Activated CD4-positive, alpha-beta memory T cell treated with anti-CD3 and anti-CD28 coated beads for 36 hours (primary cell): ENCODE results near the gene XAB2. TPM values are rescaled to one million over a fixed set of nuclear protein-coding genes. Genes with fewer than 3 reads are reported as not detected.
A peak's percentile ranks its signal among the peaks of the same experiment; 100 is the strongest.
"Not testable (repeated sequence)": the region's sequence is repeated elsewhere in the genome, so short reads cannot be mapped to it uniquely, and the experiment has no call there.

Experiments
- CTCF ChIA-PET: fragments of 350-600 bp; sonication (Branson Sonifier 250); formaldehyde crosslinking; loops from one replicate; lab custom pipeline; 2021; ENCODE audit warnings: antibody characterized with exemption, inconsistent platforms; lab: Charles Lee
- POLR2A ChIA-PET: fragments of 350-600 bp; sonication (Branson Sonifier 250); formaldehyde crosslinking; loops from one replicate; lab custom pipeline; 2021; ENCODE audit warnings: antibody characterized with exemption; lab: Charles Lee
- DNase-seq: peaks from one replicate; pipeline ENCODE4 v3.0.0-alpha.2; 2020
- H3K27ac Mint-ChIP-seq: one replicate; pipeline ENCODE4 v1.8.0; 2021; ENCODE audit warnings: mixed read lengths
- H3K27me3 Mint-ChIP-seq: one replicate; pipeline ENCODE4 v1.8.0; 2021; ENCODE audit warnings: mixed read lengths
- H3K36me3 Mint-ChIP-seq: one replicate; pipeline ENCODE4 v1.8.0; 2021; ENCODE audit warnings: mixed read lengths
- H3K4me1 Mint-ChIP-seq: one replicate; pipeline ENCODE4 v1.8.0; 2021; ENCODE audit warnings: low read depth, mixed read lengths
- H3K4me3 Mint-ChIP-seq: one replicate; pipeline ENCODE4 v1.8.0; 2021; ENCODE audit warnings: mild to moderate bottlenecking, mixed read lengths
- H3K9me3 Mint-ChIP-seq: one replicate; pipeline ENCODE4 v1.8.0; 2021; ENCODE audit warnings: mixed read lengths
- intact Hi-C: fragments of 100-400 bp; cut with micrococcal nuclease; formaldehyde crosslinking; loops from one replicate; pipeline ENCODE4 v1.15.1; 2023
- total RNA-seq, 2 experiments: library from RNA; stranded (reverse); gene quantifications; one replicate each; pipeline ENCODE4 v1.2.3, GENCODE V29; 2021

Gene XAB2
- total RNA-seq, 2 experiments from 2014 or later: 50.0 to 52.4 TPM

DNA sequence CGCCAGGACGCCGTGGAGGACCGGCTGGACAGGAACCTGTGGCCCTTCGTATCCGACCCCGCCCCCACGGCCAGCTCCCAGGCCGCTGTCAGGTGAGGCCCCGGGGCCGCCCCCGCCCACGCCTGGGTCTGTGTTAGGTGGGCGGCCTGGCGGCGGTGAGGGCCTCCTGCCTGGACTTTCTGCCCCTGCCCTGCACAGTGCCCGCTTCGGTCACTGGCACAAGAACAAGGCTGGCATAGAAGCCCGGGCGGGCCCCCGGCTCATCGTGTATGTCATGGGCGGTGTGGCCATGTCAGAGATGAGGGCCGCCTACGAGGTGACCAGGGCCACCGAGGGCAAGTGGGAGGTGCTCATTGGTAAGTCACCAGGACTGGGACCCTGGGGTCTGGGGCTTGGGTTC is 17.8 kb upstream of the XAB2 start:
- ChIA-PET POLR2A (no interaction called here), CTCF (no interaction called here)
- H3K9me3 Mint-ChIP-seq: no peaks in the 10 kb centered on the region
- intact Hi-C loops: no loop called here
- no peaks in the 10 kb centered on the region for H3K27me3 Mint-ChIP-seq
- no peak overlapping the region for H3K4me3 Mint-ChIP-seq
- H3K36me3 Mint-ChIP-seq: peaks cover 10% of the 10 kb centered on the region
- no peak for DNase-seq
- H3K27ac Mint-ChIP-seq: no peak overlapping the region
- H3K4me1 Mint-ChIP-seq: peaks cover 3% of the 10 kb centered on the region

DNA sequence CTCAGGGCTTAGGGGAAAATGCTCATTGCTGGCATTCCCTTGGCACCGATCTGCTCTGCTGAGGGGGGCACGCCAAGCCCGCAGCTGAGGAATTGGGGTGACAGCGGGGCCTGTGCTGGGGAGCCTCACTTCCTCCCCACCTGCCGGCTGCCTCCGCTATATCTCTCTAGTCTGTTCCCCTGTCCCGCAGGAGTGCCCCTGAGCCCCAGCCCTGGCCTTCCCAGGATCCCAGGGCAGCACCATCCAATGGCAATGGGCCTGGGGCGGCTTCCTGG is 17.0 kb upstream of the XAB2 start:
- H3K4me3 Mint-ChIP-seq: no peak overlapping the region
- no peaks in the 10 kb centered on the region for H3K27me3 Mint-ChIP-seq
- H3K9me3 Mint-ChIP-seq: no peaks in the 10 kb centered on the region
- ChIA-PET CTCF (no interaction called here), POLR2A (no interaction called here)
- intact Hi-C loops: no loop called here
- no peak overlapping the region for H3K27ac Mint-ChIP-seq
- peaks cover 10% of the 10 kb centered on the region for H3K36me3 Mint-ChIP-seq
- DNase-seq: no peak
- no peaks in the 10 kb centered on the region for H3K4me1 Mint-ChIP-seq

DNA sequence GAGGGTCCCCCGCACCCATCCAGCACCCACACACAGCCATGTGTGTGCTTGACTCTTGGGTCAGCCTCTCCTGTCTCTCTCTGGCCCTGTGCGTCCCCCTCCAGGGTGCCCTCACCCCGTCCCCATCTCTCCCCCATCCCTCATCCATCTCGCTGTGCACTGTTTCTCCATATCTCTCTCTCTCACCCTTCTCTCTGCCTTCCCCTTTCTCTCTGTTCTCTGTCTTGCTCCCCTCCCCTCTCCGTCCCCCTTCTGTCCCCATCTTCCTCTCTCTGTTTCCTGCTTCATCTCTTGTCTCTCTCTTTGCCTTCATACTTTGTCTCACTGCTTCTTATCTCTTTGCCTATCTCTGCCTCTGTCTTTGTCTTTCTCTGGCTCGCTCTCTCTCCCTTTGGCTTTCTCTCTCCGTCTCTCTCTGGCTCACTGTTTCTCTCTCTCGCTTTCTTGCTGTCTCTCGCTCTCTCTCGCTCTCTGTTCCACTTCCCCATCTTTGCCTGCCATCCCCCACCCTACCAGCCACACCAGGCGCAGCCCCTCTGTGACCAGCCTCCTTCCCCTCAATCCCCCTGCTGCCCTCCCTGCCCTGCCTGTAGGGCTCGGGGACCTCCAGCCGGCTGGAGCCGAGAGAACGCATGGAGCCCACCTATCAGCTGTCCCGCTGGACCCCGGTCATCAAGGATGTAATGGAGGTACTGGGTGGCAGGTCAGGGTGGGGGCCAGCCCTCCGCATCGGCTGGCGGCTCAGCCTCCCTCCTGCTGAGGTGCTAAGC is 16.5 kb upstream of the XAB2 start:
- POLR2A ChIA-PET: no interaction called here
- H3K27ac Mint-ChIP-seq: no peak overlapping the region
- H3K27me3 Mint-ChIP-seq: no peaks in the 10 kb centered on the region
- no peaks in the 10 kb centered on the region for H3K9me3 Mint-ChIP-seq
- DNase-seq: no peak
- intact Hi-C loops: no loop called here
- CTCF ChIA-PET: no interaction called here
- no peaks in the 10 kb centered on the region for H3K4me1 Mint-ChIP-seq
- peaks cover 10% of the 10 kb centered on the region for H3K36me3 Mint-ChIP-seq
- H3K4me3 Mint-ChIP-seq: no peak overlapping the region

GRCh38 chr19:7645163-7645562 is 15.8 kb upstream of the XAB2 start:
- no peak overlapping the region for H3K27ac Mint-ChIP-seq
- DNase-seq: no peak
- POLR2A ChIA-PET: no interaction called here
- peaks cover 10% of the 10 kb centered on the region for H3K36me3 Mint-ChIP-seq
- H3K9me3 Mint-ChIP-seq: peaks cover under 1% of the 10 kb centered on the region
- CTCF ChIA-PET: interaction anchor here (1.0 kb wide), 1 partner anchor 36 kb away, joined by 4 read pairs; the partner anchor contains the start of gene TRAPPC5
- H3K4me1 Mint-ChIP-seq: no peaks in the 10 kb centered on the region
- no peaks in the 10 kb centered on the region for H3K27me3 Mint-ChIP-seq
- intact Hi-C loops: no loop called here
- no peak overlapping the region for H3K4me3 Mint-ChIP-seq

- peaks cover 4% of the 10 kb centered on the region for H3K9me3 Mint-ChIP-seq
- H3K36me3 Mint-ChIP-seq: peaks cover 16% of the 10 kb centered on the region
- no peaks in the 10 kb centered on the region for H3K27me3 Mint-ChIP-seq
- no peak for DNase-seq
- no peak overlapping the region for H3K4me3 Mint-ChIP-seq
- intact Hi-C loops: no loop called here
- no peak overlapping the region for H3K27ac Mint-ChIP-seq
- H3K4me1 Mint-ChIP-seq: peaks cover 6% of the 10 kb centered on the region
- ChIA-PET POLR2A (no interaction called here), CTCF (interaction anchor here (1.0 kb wide), 1 partner anchor 36 kb away, joined by 4 read pairs; the partner anchor contains the start of gene TRAPPC5)
Observed at GRCh38 chr19:7644550-7644877, 15.2 kb upstream of the XAB2 start.

DNA sequence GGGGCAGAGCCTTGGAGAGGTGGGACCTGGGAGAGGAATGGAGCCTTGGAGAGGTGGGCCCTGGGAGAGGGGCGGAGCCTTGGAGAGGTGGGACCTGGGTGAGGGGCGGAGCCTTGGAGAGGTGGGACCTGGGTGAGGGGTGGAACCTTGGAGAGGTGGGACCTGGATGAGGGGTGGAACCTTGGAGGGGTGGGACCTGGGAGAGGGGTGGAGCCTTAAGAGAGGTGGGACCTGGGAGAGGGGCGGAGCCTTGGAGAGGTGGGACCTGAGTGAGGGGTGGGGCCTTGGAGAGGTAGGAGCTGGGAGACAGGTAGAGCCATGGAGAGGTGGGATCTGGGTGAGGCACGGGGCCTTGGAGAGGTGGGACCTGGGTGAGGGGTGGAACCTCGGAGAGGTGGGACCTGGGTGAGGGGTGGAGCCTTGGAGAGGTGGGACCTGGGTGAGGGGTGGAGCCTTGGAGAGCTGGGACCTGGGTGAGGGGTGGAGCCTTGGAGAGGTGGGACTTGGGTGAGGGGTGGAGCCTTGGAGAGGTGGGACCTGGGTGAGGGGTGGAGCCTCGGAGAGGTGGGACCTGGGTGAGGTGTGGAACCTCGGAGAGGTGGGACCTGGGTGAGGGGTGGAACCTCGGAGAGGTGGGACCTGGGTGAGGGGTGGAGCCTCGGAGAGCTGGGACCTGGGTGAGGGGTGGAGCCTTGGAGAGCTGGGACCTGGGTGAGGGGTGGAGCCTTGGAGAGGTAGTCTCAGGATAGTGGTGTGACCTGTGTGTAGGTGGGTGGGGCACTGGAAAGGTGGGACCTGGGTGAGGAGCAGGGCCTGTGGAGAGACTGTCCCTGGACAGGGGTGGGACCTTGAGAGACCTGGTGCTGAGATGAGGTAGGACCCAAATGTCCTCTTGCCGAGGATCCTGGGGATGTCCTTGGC is 14.5 kb upstream of the XAB2 start:
- Mint-ChIP-seq H3K4me1 (peaks cover 12% of the 10 kb centered on the region), H3K36me3 (peaks cover 16% of the 10 kb centered on the region)
- H3K27ac Mint-ChIP-seq, H3K9me3 Mint-ChIP-seq, CTCF ChIA-PET, H3K27me3 Mint-ChIP-seq, POLR2A ChIA-PET, H3K4me3 Mint-ChIP-seq, intact Hi-C loops: not testable (repeated sequence)
- peak; percentile 49 for DNase-seq

GRCh38 chr19:7643031-7643415 is 13.7 kb upstream of the XAB2 start:
- Mint-ChIP-seq H3K9me3 (peaks cover 4% of the 10 kb centered on the region), H3K27ac (no peak overlapping the region), H3K27me3 (no peaks in the 10 kb centered on the region), H3K4me1 (peaks cover 17% of the 10 kb centered on the region), H3K36me3 (peaks cover 16% of the 10 kb centered on the region), H3K4me3 (no peak overlapping the region)
- ChIA-PET CTCF (no interaction called here), POLR2A (no interaction called here)
- no peak for DNase-seq
- intact Hi-C loops: no loop called here

DNA sequence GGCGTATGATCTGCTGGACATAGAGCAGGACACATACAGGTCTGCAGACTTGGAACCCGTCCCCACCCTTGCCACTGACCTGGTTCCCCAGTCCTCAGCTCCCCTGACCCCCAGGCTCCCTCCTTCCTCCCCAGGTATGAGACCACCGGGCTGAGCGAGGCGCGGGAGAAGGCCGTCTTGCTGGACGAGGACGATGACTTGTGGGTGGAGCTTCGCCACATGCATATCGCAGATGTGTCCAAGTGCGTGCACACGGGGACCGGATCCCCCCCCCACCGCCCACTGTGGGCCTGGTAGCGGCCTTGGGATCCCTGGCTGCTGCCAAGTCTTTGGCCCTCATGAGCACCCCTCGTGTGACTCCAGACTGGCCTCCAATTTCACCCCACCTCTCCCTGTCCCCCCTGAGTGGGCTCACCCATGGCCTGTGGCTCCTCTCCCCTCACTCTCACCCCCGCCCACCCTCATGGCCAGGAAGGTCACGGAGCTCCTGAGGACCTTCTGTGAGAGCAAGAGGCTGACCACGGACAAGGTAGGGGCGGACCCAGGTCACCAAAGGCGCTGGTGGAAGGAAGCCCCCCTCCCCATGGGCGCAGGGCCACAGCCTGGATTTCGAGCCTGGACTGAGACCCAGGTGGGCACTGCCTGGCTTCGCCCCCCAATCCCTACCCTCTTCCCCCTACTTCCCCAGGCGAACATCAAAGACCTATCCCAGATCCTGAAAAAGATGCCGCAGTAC is 13.1 kb upstream of the XAB2 start:
- POLR2A ChIA-PET: interaction anchor here (1.5 kb wide), 1 partner anchor 13 kb away, joined by 4 read pairs; the partner anchor contains the start of genes PET100 and XAB2

DNA sequence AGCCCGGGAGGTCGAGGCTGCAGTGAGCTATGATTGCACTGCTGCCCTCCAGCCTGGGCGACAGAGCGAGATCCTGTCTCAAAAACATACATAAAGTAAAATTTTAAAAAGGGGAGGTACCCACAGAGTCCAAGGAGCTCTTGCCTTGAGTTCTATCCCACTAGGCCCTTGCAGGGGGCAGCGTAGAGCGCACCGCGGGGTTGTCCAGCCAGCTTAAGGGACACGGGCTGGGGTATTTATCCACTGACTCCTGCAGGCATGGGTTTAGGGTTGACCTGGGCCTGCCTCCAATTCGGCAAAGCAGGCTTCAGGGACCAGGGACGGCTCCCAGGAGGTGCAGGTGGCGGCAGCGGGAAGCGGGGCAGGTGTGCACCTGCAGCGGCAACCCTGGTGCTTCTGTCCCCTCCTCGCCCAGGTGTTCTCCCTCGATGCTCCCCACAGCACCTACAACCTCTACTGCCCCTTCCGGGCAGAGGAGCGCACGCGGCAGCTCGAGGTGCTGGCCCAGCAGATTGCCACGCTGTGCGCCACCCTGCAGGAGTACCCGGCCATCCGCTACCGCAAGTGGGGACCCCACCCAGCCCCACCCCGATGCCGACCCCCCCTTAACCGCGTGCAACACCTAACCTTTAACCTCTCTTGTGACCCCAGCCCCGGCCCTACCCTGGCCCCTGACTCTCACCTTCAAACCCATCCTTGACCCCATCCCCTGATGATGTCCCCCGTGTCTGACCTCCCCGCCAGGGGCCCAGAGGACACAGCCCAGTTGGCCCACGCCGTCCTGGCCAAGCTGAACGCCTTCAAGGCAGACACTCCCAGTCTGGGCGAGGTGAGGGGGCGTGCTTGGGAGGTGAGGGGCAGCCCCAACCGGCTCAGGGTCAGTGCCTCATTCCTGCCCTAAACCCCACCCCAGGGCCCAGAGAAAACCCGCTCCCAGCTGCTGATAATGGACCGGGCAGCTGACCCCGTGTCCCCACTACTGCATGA is 12.2 kb upstream of the XAB2 start:
- no peak overlapping the region for H3K27ac Mint-ChIP-seq
- H3K27me3 Mint-ChIP-seq: no peaks in the 10 kb centered on the region
- ChIA-PET POLR2A (interaction anchor here (1.5 kb wide), 1 partner anchor 12 kb away, joined by 4 read pairs; the partner anchor contains the start of genes PET100 and XAB2), CTCF (interaction anchor here (1.3 to 1.5 kb wide), 2 partner anchors 10 to 39 kb away, joined by 4 to 8 read pairs; partner anchors contain the start of gene TRAPPC5)
- no peak for DNase-seq
- peaks cover 24% of the 10 kb centered on the region for H3K4me1 Mint-ChIP-seq
- H3K4me3 Mint-ChIP-seq: no peak overlapping the region
- H3K9me3 Mint-ChIP-seq: peaks cover 4% of the 10 kb centered on the region
- H3K36me3 Mint-ChIP-seq: peaks cover 14% of the 10 kb centered on the region
- intact Hi-C loops: no loop called here

More for the DNA sequence above, 13.1 kb upstream of the XAB2 start:
- Mint-ChIP-seq H3K4me1 (peaks cover 20% of the 10 kb centered on the region), H3K36me3 (peaks cover 15% of the 10 kb centered on the region), H3K9me3 (peaks cover 4% of the 10 kb centered on the region), H3K27ac (no peak overlapping the region), H3K27me3 (no peaks in the 10 kb centered on the region), H3K4me3 (no peak overlapping the region)
- CTCF ChIA-PET: interaction anchor here (1.3 kb wide), 1 partner anchor 9 kb away, joined by 4 read pairs; no protein-coding TSS in a partner anchor
- no peak for DNase-seq
- intact Hi-C loops: no loop called here

DNA sequence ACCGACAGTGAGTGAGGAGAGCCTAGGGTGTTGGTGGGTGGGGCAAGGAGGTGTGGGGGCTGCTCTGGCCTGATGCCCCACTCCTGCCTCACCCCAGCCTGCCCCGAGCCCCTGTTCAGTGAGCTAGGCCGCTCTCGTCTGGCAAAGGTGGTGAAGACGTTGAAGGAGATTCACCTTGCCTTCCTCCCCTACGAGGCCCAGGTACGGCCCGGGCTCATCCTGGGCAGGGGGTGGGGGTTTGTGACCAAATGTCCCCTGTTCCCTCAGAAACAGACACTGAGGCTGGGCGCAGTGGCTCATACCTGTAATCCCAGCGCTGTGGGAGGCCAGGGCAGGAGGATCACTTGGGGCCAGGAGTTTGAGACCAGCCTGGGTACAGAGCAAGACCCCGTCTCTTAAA is 11.5 kb upstream of the XAB2 start:
- POLR2A ChIA-PET: interaction anchor here (1.5 kb wide), 1 partner anchor 11 kb away, joined by 4 read pairs; the partner anchor contains the start of genes PET100 and XAB2
- intact Hi-C loops: no loop called here
- Mint-ChIP-seq H3K27me3 (no peaks in the 10 kb centered on the region), H3K36me3 (peaks cover 12% of the 10 kb centered on the region), H3K27ac (no peak overlapping the region), H3K4me3 (no peak overlapping the region), H3K9me3 (peaks cover 4% of the 10 kb centered on the region), H3K4me1 (peaks cover 29% of the 10 kb centered on the region)
- CTCF ChIA-PET: interaction anchor here (1.3 to 1.5 kb wide), 2 partner anchors 10 to 40 kb away, joined by 4 to 8 read pairs; partner anchors contain the start of gene TRAPPC5
- DNase-seq: no peak

DNA sequence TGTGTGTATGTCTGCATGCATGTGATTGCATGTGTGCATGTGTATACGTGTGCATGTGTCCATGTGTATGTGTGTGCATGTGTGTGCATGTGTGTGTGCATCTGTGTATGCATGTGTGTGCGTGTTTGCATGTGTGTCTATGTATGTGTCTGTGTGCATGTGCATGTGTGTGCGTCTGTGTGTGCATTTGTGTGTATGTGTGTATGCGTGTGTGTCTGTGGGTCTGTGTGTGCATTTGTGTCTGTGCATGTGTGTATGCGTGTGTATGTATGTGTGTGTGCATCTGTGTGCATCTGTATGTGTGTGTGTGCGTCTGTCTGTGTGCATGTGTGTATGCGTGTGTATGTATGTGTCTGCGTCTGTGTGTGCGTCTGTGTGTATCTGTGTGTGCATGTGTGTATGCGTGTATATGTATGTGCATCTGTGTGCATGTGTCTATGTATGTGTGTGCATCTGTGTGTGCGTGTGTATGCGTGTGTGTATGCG is 10.6 kb upstream of the XAB2 start:
- DNase-seq: no peak
- Mint-ChIP-seq H3K4me1 (peaks cover 29% of the 10 kb centered on the region), H3K36me3 (peaks cover 12% of the 10 kb centered on the region), H3K9me3 (peaks cover 4% of the 10 kb centered on the region), H3K4me3 (no peak overlapping the region), H3K27me3 (no peaks in the 10 kb centered on the region), H3K27ac (no peak overlapping the region)
- CTCF ChIA-PET: no interaction called here
- intact Hi-C loops: loop anchor here (5.0 kb wide), 2 partner anchors 42 to 282 kb away; partner anchors contain the start of genes SNAPC2 and TRAPPC5
- POLR2A ChIA-PET: no interaction called here
